H9 (cell line): ENCODE results near the gene ZSCAN31. TPM values are rescaled to one million over a fixed set of nuclear protein-coding genes. Genes with fewer than 3 reads are reported as not detected.

Experiments used
- DNase-seq: peaks from one replicate; pipeline ENCODE4 v3.0.0-alpha.2; 2017
- H2AFZ ChIP-seq: one replicate; pipeline ENCODE4 v1.6.1; 2013; ENCODE audit warnings: mild to moderate bottlenecking, low read length, control low read depth, moderate library complexity
- H2AK5ac ChIP-seq: 2 replicates; pipeline ENCODE4 v1.6.1; 2013; ENCODE audit warnings: low read length, control low read depth, mixed read lengths; ENCODE audit not compliant: insufficient read length
- H2BK120ac ChIP-seq: one replicate; pipeline ENCODE4 v1.6.1; 2013; ENCODE audit warnings: low read depth, mild to moderate bottlenecking, low read length, control low read depth, inconsistent platforms; ENCODE audit not compliant: poor library complexity, severe bottlenecking
- H2BK12ac ChIP-seq: 2 replicates; pipeline ENCODE4 v1.6.1; 2013; ENCODE audit warnings: low read length, control low read depth, mixed read lengths, low read depth; ENCODE audit not compliant: insufficient read length
- H2BK15ac ChIP-seq: 2 replicates; pipeline ENCODE4 v1.6.1; 2013; ENCODE audit warnings: low read depth, low read length, control low read depth
- H2BK20ac ChIP-seq: one replicate; pipeline ENCODE4 v1.6.1; 2013; ENCODE audit warnings: low read depth, mild to moderate bottlenecking, low read length, control low read depth, inconsistent platforms; ENCODE audit not compliant: poor library complexity, severe bottlenecking
- H2BK5ac ChIP-seq: 2 replicates; pipeline ENCODE4 v1.6.1; 2013; ENCODE audit warnings: low read length, control low read depth, mixed read lengths; ENCODE audit not compliant: insufficient read length
- H3K14ac ChIP-seq: 2 replicates; pipeline ENCODE4 v1.6.1; 2013; ENCODE audit warnings: low read length, control low read depth; ENCODE audit not compliant: insufficient read depth
- H3K18ac ChIP-seq: 2 replicates; pipeline ENCODE4 v1.6.1; 2013; ENCODE audit warnings: low read depth, mild to moderate bottlenecking, mixed read lengths, low read length, control low read depth; ENCODE audit not compliant: insufficient read length
- H3K23ac ChIP-seq: 2 replicates; pipeline ENCODE4 v1.6.1; 2013; ENCODE audit warnings: low read length, control low read depth, mixed read lengths, low read depth; ENCODE audit not compliant: insufficient read length
- H3K23me2 ChIP-seq: 2 replicates; pipeline ENCODE4 v1.6.1; 2013; ENCODE audit warnings: low read depth, mild to moderate bottlenecking, mixed read lengths, low read length, control low read depth; ENCODE audit not compliant: insufficient read length, poor library complexity, severe bottlenecking
- H3K27ac ChIP-seq: 2 replicates; pipeline ENCODE4 v1.5.1; 2013; ENCODE audit warnings: low read length, control low read depth, mixed read lengths, low read depth; ENCODE audit not compliant: insufficient read length
- H3K27me3 ChIP-seq: 2 replicates; pipeline ENCODE4 v1.6.1; 2013; ENCODE audit warnings: low read length, control low read depth, inconsistent platforms; ENCODE audit not compliant: insufficient read depth
- H3K4ac ChIP-seq: 2 replicates; pipeline ENCODE4 v1.6.1; 2013; ENCODE audit warnings: low read depth, mild to moderate bottlenecking, control low read depth, inconsistent platforms, low read length, moderate library complexity
- H3K4me1 ChIP-seq: 2 replicates; pipeline ENCODE4 v1.6.1; 2013; ENCODE audit warnings: low read length, control low read depth, inconsistent platforms; ENCODE audit not compliant: insufficient read depth
- H3K4me2 ChIP-seq: 2 replicates; pipeline ENCODE4 v1.6.1; 2013; ENCODE audit warnings: low read length, control low read depth, mixed read lengths; ENCODE audit not compliant: insufficient read length, insufficient read depth
- H3K56ac ChIP-seq: 2 replicates; pipeline ENCODE4 v1.6.1; 2013; ENCODE audit warnings: low read depth, mild to moderate bottlenecking, mixed read lengths, low read length, control low read depth; ENCODE audit not compliant: insufficient read length
- H3K79me1 ChIP-seq: 2 replicates; pipeline ENCODE4 v1.6.1; 2013; ENCODE audit warnings: low read depth, mild to moderate bottlenecking, moderate library complexity, low read length, control low read depth, inconsistent platforms; ENCODE audit not compliant: insufficient read depth, poor library complexity, severe bottlenecking
- H3K79me2 ChIP-seq: 2 replicates; pipeline ENCODE4 v1.6.1; 2013; ENCODE audit warnings: low read length, control low read depth, inconsistent platforms; ENCODE audit not compliant: insufficient read depth
- H3K9ac ChIP-seq: 2 replicates; pipeline ENCODE4 v1.6.1; 2013; ENCODE audit warnings: low read length, control low read depth, mixed read lengths; ENCODE audit not compliant: insufficient read length; ENCODE audit errors: extremely low read depth
- H3K9me3 ChIP-seq: one replicate; pipeline ENCODE4 v1.6.1; 2013; ENCODE audit warnings: low read depth, low read length, inconsistent platforms; ENCODE audit not compliant: control insufficient read depth
- H3T11ph ChIP-seq: one replicate; pipeline ENCODE4 v1.6.1; 2013; ENCODE audit warnings: mild to moderate bottlenecking, low read length, control low read depth, inconsistent platforms
- H4K20me1 ChIP-seq: one replicate; pipeline ENCODE4 v1.6.1; 2013; ENCODE audit not compliant: control insufficient read depth, insufficient read length, insufficient read depth
- H4K5ac ChIP-seq: 2 replicates; pipeline ENCODE4 v1.6.1; 2013; ENCODE audit warnings: low read depth, mild to moderate bottlenecking, mixed read lengths, low read length, control low read depth; ENCODE audit not compliant: insufficient read length
- H4K8ac ChIP-seq: replicated peaks from 2 replicates; pipeline ENCODE4 v1.6.1; 2013; ENCODE audit warnings: low read length, control low read depth, mixed read lengths, low read depth; ENCODE audit not compliant: insufficient read length
- H4K91ac ChIP-seq: 2 replicates; pipeline ENCODE4 v1.6.1; 2013; ENCODE audit warnings: low read depth, mild to moderate bottlenecking, moderate library complexity, mixed read lengths, low read length, control low read depth; ENCODE audit not compliant: insufficient read length
- H3K27ac Mint-ChIP-seq, 3 experiments: 2 replicates in 2 of 3; 3 replicates in 1 of 3; pipeline ENCODE4 v1.8.0; 2020 to 2021; ENCODE audit warnings: mixed read lengths in 3 of 3, mild to moderate bottlenecking in 1 of 3, moderate library complexity in 1 of 3
- H3K27me3 Mint-ChIP-seq: 2 replicates; pipeline ENCODE4 v1.8.0; 2021; ENCODE audit warnings: low read depth, mild to moderate bottlenecking, moderate library complexity, mixed read lengths
- H3K36me3 Mint-ChIP-seq, 3 experiments: 2 replicates in 2 of 3; 3 replicates in 1 of 3; pipeline ENCODE4 v1.8.0; 2020 to 2021; ENCODE audit warnings: low read depth in 3 of 3, mixed read lengths in 3 of 3; ENCODE audit not compliant: insufficient read depth in 1 of 3
- H3K4me1 Mint-ChIP-seq, 2 experiments: 2 replicates each; pipeline ENCODE4 v1.8.0; 2020; ENCODE audit warnings: mixed read lengths in 2 of 2
- H3K4me3 Mint-ChIP-seq, 2 experiments: 2 replicates in 1 of 2; 3 replicates in 1 of 2; pipeline ENCODE4 v1.8.0; 2020 to 2021; ENCODE audit warnings: mild to moderate bottlenecking in 2 of 2, mixed read lengths in 2 of 2, moderate library complexity in 1 of 2
- H3K9me3 Mint-ChIP-seq, 2 experiments: 2 replicates in 1 of 2; 3 replicates in 1 of 2; pipeline ENCODE4 v1.8.0; 2020; ENCODE audit warnings: mild to moderate bottlenecking in 2 of 2, mixed read lengths in 2 of 2, moderate library complexity in 1 of 2
- WGBS: extraction: QIAGEN DNeasy Blood & Tissue Kit; methylation state at CpG from one replicate; pipeline ENCODE4 v1.1.7; 2013; ENCODE audit warnings: missing lambda C conversion rate, low lambda C conversion rate, mixed read lengths; ENCODE audit not compliant: insufficient read length; ENCODE audit errors: extremely low coverage; 5-methylcytosine and 5-hydroxymethylcytosine counted together
- total RNA-seq: library from RNA; stranded (reverse); gene quantifications from 2 replicates; pipeline ENCODE4 v1.2.1, GENCODE V29; 2021
- TF ChIP-seq, protein P1 (sequence below): fragments of 200-600 bp; sonication (generic); conservative IDR thresholded peaks from 3 replicates; pipeline ENCODE4 v1.8.0; 2021; ENCODE audit warnings: antibody characterized with exemption, mild to moderate bottlenecking

ZSCAN31 gene
- total RNA-seq, 1 experiment from 2014 or later, result 7.1 TPM

DNA sequence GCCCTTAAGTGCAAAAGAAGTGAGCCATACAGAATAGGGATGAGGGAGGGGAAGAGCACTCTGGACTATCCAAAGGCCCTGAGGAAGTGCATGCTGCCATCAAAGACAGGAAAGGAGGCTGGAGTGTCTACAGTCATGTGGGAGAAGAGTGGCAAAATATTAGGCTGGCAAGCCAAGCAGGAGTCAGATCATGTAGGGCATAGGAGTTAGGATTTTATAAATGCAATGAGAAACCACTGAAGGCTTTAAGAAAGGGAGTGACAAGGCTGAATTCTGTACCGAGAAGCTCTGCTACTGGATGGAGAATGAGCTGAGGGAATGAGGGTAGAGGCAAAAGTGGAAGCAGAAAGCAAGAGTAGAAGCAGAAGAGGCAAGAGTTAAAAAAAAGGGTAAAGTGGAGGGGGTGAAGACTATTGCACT is 2.3 kb downstream of the ZSCAN31 start:
- Histone ChIP-seq H2BK20ac (no peak overlapping the region), H3K23ac (no peak overlapping the region), H3K4me1 (no peaks in the 10 kb centered on the region), H2BK12ac (no peak overlapping the region), H3K27ac (no peak overlapping the region), H3T11ph (no peak overlapping the region), H4K20me1 (no peaks in the 10 kb centered on the region), H2BK15ac (no peak overlapping the region), H3K79me1 (no peaks in the 10 kb centered on the region), H3K18ac (no peak overlapping the region), H3K27me3 (no peaks in the 10 kb centered on the region), H4K8ac (no peak overlapping the region), H3K14ac (no peak overlapping the region), H3K23me2 (peaks cover 14% of the 10 kb centered on the region), H2AFZ (no peak overlapping the region), H3K79me2 (no peaks in the 10 kb centered on the region), H3K4me2 (no peak overlapping the region), H3K4ac (no peak overlapping the region), H3K56ac (no peak overlapping the region), H3K9ac (no peak overlapping the region), H3K9me3 (no peaks in the 10 kb centered on the region), H2AK5ac (no peak overlapping the region), H2BK5ac (no peak overlapping the region), H2BK120ac (no peak overlapping the region), H4K5ac (no peak overlapping the region), H4K91ac (no peak overlapping the region)
- Mint-ChIP-seq H3K27ac (no peak overlapping the region), H3K27me3 (no peaks in the 10 kb centered on the region), H3K9me3 (peaks cover 6 to 12% of the 10 kb centered on the region in 2 experiments), H3K4me1 (peaks cover 9 to 11% of the 10 kb centered on the region in 2 experiments; a peak in 3 of 4 replicates), H3K36me3 (peaks cover 9% of the 10 kb centered on the region in 3 experiments), H3K4me3 (no peak overlapping the region)
- WGBS, result no CpG with 5 or more reads among the region's 1 CpG
- DNase-seq, result no peak
- TF ChIP-seq, protein P1, sequence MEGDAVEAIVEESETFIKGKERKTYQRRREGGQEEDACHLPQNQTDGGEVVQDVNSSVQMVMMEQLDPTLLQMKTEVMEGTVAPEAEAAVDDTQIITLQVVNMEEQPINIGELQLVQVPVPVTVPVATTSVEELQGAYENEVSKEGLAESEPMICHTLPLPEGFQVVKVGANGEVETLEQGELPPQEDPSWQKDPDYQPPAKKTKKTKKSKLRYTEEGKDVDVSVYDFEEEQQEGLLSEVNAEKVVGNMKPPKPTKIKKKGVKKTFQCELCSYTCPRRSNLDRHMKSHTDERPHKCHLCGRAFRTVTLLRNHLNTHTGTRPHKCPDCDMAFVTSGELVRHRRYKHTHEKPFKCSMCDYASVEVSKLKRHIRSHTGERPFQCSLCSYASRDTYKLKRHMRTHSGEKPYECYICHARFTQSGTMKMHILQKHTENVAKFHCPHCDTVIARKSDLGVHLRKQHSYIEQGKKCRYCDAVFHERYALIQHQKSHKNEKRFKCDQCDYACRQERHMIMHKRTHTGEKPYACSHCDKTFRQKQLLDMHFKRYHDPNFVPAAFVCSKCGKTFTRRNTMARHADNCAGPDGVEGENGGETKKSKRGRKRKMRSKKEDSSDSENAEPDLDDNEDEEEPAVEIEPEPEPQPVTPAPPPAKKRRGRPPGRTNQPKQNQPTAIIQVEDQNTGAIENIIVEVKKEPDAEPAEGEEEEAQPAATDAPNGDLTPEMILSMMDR, result no peak
